ENCODE measurements around the gene MRPL12.

MRPL12 gene

DNA sequence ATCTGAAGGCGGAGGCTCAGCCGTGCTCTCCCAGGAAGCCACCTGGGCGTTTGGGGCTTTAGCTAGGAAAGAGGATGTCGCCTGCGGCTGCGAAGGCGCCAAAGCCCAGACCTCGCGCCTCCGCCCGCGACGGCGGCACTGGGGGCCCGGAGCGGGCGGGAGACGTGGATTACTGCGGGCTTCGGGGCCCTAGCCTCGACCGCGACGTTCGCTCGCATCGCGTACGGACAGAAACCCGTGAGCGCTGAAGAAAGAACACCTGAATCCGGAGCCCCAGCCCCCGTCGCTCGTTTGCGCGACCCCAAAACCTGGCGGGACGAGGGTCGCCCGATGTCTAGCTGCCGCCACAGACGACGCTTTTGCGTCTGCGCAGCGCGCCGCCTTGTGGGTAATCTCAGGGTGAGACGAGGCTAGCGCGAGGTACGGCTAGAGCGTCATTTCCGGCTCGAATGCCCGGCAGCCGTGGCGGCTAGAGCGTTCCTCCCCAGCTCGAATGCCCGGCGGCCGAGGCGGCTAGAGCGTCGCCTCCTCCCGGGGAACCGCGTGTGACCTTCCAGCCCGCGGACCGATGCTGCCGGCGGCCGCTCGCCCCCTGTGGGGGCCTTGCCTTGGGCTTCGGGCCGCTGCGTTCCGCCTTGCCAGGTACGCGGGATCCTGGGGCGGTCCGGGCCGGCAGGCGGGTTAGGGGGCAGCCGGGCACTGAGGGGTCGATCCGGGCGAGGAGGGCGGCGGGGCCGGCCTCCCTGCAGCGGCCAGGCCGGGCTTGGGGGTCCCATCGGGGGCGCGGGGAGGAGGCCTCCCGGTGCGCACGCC lies at the start of gene MRPL12:
Gene MRPL12, plus strand, starts transcription at position 434 of the 813 bp plus-strand sequence. Its CDS starts 135 bp downstream, at position 569.
- peak; percentile 91 for DNase-seq

DNA sequence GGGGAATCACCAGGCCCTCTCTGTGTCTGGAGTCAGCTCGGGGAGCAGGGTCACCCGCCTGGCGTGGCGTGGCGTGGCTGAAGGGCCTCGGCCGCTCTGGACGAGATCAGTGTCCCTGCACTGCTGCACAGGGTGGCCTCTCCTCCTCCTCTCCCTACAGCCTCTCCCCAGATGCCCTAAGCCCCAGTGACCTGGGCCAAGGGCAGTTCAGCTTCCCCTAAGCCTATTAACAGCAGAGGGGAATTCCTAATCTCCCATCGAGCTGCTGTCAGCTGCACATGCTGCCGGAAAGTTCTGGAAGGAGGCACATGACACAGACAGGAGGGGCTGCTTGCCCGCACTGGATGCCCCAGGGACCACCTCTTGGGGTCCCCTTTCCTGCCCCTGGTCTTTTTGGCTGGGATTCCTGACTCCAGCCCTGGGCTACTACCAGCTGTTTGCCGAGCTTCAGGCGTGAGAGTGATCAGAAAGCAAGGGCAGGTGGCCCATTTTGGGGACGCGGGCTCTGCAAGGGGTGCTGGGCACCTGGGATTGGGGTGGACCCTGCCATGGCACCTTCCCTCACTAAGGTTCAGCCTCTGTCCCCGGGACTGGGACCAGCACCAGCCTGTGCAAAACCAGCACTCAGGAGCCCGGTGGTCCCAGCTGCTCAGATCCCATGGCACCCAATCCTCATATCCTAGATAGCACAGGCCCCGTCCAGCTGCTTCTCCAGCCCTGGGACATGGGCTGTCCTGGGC lies 47.6 kb upstream of the MRPL12 start:
- DNase-seq: no peak

- DNase-seq: no peak
Observed at GRCh38 chr17:81656118-81656743, 46.9 kb upstream of the MRPL12 start, which contains the start of gene PDE6G. Gene PDE6G, minus strand, starts transcription at chr17:81656542. Its CDS starts 3,237 bp downstream, at chr17:81653305.

- DNase-seq: no peak
Observed at GRCh38 chr17:81656835-81657234, 46.3 kb upstream of the MRPL12 start.

- no peak for DNase-seq
Observed at GRCh38 chr17:81659038-81659437, 44.1 kb upstream of the MRPL12 start.

DNA sequence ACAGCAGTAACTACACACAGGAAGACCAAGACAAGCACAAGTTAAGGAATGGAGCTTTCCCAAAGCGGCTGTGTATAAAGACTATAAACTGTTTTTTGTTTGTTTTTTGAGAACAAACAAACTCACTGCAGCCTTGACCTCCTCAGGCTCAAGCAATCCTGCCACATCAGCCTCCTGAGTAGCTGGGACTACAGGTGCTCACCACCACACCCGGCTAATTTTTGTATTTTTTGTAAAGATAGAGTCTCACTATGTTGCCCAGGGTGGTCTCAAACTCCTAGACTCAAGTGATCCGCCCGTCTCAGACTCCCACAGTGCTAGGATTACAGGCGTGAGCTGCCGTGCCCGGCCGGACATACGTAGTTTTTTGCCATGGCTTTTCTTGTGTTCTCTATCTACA lies 42.7 kb upstream of the MRPL12 start:
- no peak for DNase-seq

- DNase-seq: no peak
Observed at GRCh38 chr17:81662002-81662401, 41.2 kb upstream of the MRPL12 start.

DNA sequence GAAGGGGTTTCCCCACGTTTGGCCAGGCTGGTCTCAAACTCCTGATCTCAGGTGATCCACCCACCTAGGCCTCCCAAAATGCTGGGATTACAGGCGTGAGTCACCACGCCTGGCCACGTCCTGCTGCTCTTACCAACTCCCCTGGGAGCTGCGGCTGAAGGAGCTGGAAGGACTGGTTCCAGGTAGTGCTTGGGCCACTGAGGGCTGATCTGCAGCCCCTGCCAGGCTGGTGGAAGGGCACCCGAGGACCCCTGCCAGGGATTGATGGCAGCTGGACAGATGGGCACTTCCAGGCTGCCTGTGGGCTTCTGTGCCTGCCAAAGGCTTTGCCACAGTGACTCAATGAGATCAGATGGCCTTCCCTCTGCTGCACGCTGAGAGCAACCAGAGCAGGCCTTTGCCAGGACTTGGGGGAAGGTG lies 39.1 kb upstream of the MRPL12 start:
- DNase-seq: no peak

DNA sequence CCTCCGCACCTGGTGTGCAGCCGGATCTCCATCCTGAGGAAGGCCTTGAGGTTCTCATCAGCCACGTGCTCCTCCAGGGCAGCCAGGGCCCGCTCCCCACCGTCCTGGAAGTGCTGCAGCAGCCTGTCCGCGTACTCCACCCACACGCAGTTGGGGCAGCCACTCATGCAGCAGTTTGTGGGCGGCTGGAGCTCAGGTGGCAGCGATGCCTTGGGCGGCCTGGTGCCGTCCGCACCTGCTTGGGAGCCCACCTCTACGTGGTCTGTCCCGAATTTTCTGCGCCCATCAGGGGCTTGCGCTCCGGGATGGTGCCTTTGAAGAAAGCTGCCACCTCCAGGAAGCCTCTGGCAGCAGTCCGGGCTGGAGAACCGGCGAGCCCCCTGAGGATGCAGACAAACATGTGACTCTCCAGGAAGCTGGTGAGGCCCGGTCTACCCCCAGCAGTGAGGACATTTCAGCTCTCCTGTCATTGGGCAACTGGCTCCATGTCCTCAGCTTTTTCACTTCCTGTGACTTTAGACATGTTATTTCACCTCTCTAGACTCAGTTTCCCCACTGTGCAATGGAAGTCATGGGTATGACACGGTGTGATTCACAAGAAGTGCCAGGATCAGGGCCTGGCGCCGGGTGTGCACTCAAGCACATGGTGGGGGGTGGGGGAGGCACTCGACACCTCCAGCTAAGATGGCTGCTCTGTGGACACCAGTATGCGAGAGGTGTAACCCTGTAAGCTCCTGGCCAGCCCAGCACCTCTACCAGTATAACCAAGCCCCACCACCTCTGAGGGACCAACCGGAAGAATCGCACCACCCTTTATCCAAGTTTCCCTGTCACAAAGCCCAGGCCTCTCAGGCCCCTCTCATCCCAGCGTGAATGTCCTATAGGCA lies 37.7 kb upstream of the MRPL12 start:
- DNase-seq: no peak

GRCh38 chr17:81666092-81666341 lies 37.1 kb upstream of the MRPL12 start:
- no peak for DNase-seq

DNA sequence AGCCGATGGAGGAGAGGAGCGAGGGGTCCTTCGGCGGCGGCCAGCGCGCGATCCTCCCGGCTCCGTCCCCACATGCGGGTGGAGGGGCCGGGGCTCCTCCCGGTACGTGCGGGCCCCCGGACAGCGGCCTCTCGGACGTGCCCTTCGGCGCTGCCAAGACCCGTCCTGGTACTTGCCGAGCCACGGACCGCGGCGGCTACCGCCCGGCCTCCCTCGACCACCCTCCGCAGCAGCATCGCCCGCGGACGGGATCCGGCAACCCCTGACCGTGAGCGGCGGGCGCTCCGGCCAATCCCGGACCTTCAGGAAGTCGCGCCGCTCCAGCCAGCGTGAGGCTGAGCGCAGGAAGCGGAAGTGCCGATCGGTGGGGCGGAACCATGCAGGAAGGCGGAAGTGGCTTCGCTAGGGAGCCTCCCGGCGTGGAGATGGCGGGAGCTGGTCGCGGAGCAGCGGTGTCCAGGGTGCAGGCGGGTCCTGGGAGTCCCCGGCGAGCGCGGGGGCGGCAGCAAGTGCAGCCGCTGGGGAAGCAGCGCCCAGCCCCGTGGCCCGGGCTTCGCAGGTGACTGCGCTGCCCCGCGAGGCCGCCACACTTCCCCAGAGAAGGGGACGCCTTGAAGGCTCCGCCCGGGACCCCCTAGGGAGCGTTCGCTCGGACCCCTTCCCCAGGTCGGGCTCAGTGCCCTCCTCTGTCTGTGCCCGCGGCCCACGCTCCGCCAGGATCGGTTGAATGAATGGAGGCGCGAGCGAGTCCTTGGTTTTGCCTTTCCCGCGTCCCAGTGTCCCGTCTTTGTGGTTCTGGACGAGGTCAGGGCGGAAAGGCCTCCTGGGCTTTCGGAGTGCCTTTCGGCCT lies 36.6 kb upstream of the MRPL12 start, which contains the start of the genes CCDC137 and OXLD1:
Gene CCDC137, plus strand, starts transcription at position 396 of the 850 bp plus-strand sequence. Its CDS starts 30 bp downstream, at position 426.
Gene OXLD1, minus strand, starts transcription at position 264 of the 850 bp plus-strand sequence. Its CDS starts 28 bp downstream, at position 236.
- DNase-seq: peak; percentile 90

DNA sequence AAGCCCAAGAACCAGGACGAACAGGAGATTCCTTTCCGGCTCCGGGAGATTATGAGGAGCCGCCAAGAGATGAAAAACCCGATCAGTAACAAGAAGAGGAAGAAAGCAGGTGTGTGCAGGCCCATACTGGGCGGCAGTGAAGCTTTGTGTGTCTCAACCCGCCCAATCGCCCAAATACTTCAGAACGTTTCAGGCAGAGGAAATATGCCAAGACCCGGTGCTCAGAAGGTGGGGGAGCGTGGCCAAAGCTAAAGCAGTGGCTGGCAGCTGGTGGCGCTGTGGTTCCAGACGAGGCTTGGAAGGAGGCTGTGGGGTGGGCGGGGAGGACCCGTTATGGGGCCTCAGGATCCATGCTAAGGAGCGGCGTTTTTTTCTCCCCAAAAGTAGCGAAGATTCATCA lies 35.4 kb upstream of the MRPL12 start:
- DNase-seq: no peak

DNA sequence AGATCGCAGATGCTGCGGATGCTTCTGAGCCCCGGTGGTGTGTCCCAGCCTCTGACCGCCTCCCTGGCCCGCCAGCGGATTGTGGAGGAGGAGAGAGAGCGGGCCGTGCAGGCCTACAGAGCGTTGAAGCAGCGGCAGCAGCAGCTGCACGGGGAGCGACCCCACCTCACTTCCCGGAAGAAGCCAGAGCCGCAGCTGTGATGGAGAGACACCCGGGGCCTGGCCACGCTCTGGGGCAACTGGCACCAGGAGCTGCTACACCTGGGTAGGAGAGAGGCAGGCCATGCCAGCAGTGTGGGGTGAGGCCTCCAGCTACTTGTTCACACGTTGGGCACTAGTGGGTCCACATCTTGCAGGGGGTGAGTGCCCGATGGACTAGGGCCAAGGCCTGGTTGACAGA lies 30.7 kb upstream of the MRPL12 start:
- no peak for DNase-seq

DNA sequence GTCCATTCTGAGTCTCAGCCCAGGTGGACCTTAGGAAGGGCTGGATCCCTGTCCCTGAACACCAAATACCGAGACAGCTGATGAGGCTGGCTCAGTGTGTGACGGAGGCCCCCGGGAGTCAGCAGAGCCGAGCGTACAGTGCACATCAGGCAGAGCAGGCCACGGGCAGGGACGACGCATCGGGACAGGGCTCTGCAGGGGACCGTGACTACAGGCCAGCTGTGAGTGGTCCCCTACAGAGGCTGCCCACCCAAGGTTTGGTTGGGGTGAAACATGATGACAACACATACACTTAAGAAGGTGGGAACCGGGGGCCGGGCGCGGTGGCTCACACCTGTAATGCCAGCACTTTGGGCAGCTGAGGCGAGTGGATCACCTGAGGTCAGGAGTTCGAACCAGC lies 30.2 kb upstream of the MRPL12 start:
- DNase-seq: no peak

GRCh38 chr17:81673561-81674258 lies 29.5 kb upstream of the MRPL12 start:
- DNase-seq: no peak

- peak; percentile 34 for DNase-seq
Observed at GRCh38 chr17:81675515-81676221, 27.5 kb upstream of the MRPL12 start.

DNA sequence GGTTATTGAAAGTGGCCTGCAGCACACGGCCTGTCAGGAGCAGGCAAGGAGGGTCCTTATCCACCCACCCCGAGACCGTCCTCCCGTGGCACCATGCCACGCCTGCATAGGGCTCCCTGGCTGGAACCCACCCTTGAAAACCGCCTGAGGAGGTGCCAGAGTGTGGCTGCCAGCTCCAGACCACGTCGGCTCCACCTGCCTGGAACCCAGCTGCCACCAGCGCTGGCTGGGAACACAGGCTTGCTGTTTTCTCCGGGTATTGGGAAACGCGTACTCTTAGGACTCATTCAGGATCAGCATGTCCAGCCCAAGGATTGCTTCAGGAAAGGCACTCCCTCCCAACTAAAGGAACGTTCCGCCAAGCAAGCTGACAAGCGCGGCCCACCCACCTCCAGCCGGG lies 26.3 kb upstream of the MRPL12 start:
- DNase-seq: no peak

DNA sequence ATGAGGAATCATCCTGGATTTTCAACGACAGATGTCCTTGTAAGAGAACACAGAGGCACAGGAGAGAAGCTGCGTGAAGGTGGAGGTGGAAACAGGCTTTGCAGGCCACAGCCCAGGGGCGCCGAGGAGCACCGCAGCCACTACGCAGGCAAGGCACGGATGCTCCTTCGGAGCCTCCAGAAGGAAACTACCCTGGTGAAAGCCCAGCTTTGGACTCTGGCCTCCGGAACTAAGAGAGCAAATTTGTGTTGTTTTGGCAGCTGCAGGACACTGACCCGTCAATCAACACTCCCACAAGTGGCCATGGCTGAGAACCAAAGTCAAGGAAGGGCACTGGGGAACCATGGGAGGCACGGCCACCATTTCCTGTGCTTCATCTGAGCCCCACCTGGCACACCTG lies 23.0 kb upstream of the MRPL12 start:
- DNase-seq: no peak

DNA sequence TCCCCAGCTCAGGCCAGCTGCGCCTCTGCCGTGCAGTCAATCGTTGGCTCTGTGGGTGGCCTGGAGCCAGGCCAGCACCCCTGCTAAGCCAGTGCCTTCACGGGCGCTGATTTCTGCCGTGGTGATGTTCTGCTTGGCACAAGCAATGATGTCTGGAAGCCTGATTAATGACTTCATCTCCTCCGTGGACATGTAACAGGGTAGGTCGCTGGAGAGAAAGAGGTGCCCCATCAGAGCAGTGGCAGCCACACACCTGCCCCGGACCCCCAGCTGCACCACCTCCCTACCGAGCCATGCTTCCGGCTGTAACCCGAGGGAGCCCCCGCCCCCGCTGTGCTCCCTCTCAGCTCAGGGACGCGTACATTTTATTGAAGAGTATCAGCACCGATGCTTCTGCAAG lies 21.5 kb upstream of the MRPL12 start:
- peak; percentile 61 for DNase-seq

- DNase-seq: no peak
Observed at GRCh38 chr17:81682565-81683207, 20.5 kb upstream of the MRPL12 start.
